H9 (cell line): Measurements from ENCODE around the gene RCOR2. TPM values are rescaled to one million over a fixed set of nuclear protein-coding genes. Genes with fewer than 3 reads are reported as not detected.

Experiments
- DNase-seq: peaks from one replicate; pipeline ENCODE4 v3.0.0-alpha.2; 2017
- H2AFZ ChIP-seq: one replicate; pipeline ENCODE4 v1.6.1; 2013; ENCODE audit warnings: mild to moderate bottlenecking, low read length, control low read depth, moderate library complexity
- H2AK5ac ChIP-seq: 2 replicates; pipeline ENCODE4 v1.6.1; 2013; ENCODE audit warnings: low read length, control low read depth, mixed read lengths; ENCODE audit not compliant: insufficient read length
- H2BK120ac ChIP-seq: one replicate; pipeline ENCODE4 v1.6.1; 2013; ENCODE audit warnings: low read depth, mild to moderate bottlenecking, low read length, control low read depth, inconsistent platforms; ENCODE audit not compliant: poor library complexity, severe bottlenecking
- H2BK12ac ChIP-seq: 2 replicates; pipeline ENCODE4 v1.6.1; 2013; ENCODE audit warnings: low read length, control low read depth, mixed read lengths, low read depth; ENCODE audit not compliant: insufficient read length
- H2BK15ac ChIP-seq: 2 replicates; pipeline ENCODE4 v1.6.1; 2013; ENCODE audit warnings: low read depth, low read length, control low read depth
- H2BK20ac ChIP-seq: one replicate; pipeline ENCODE4 v1.6.1; 2013; ENCODE audit warnings: low read depth, mild to moderate bottlenecking, low read length, control low read depth, inconsistent platforms; ENCODE audit not compliant: poor library complexity, severe bottlenecking
- H2BK5ac ChIP-seq: 2 replicates; pipeline ENCODE4 v1.6.1; 2013; ENCODE audit warnings: low read length, control low read depth, mixed read lengths; ENCODE audit not compliant: insufficient read length
- H3K14ac ChIP-seq: 2 replicates; pipeline ENCODE4 v1.6.1; 2013; ENCODE audit warnings: low read length, control low read depth; ENCODE audit not compliant: insufficient read depth
- H3K18ac ChIP-seq: 2 replicates; pipeline ENCODE4 v1.6.1; 2013; ENCODE audit warnings: low read depth, mild to moderate bottlenecking, mixed read lengths, low read length, control low read depth; ENCODE audit not compliant: insufficient read length
- H3K23ac ChIP-seq: 2 replicates; pipeline ENCODE4 v1.6.1; 2013; ENCODE audit warnings: low read length, control low read depth, mixed read lengths, low read depth; ENCODE audit not compliant: insufficient read length
- H3K23me2 ChIP-seq: 2 replicates; pipeline ENCODE4 v1.6.1; 2013; ENCODE audit warnings: low read depth, mild to moderate bottlenecking, mixed read lengths, low read length, control low read depth; ENCODE audit not compliant: insufficient read length, poor library complexity, severe bottlenecking
- H3K27ac ChIP-seq: 2 replicates; pipeline ENCODE4 v1.5.1; 2013; ENCODE audit warnings: low read length, control low read depth, mixed read lengths, low read depth; ENCODE audit not compliant: insufficient read length
- H3K27me3 ChIP-seq: 2 replicates; pipeline ENCODE4 v1.6.1; 2013; ENCODE audit warnings: low read length, control low read depth, inconsistent platforms; ENCODE audit not compliant: insufficient read depth
- H3K4ac ChIP-seq: 2 replicates; pipeline ENCODE4 v1.6.1; 2013; ENCODE audit warnings: low read depth, mild to moderate bottlenecking, control low read depth, inconsistent platforms, low read length, moderate library complexity
- H3K4me1 ChIP-seq: 2 replicates; pipeline ENCODE4 v1.6.1; 2013; ENCODE audit warnings: low read length, control low read depth, inconsistent platforms; ENCODE audit not compliant: insufficient read depth
- H3K4me2 ChIP-seq: 2 replicates; pipeline ENCODE4 v1.6.1; 2013; ENCODE audit warnings: low read length, control low read depth, mixed read lengths; ENCODE audit not compliant: insufficient read length, insufficient read depth
- H3K56ac ChIP-seq: 2 replicates; pipeline ENCODE4 v1.6.1; 2013; ENCODE audit warnings: low read depth, mild to moderate bottlenecking, mixed read lengths, low read length, control low read depth; ENCODE audit not compliant: insufficient read length
- H3K79me1 ChIP-seq: 2 replicates; pipeline ENCODE4 v1.6.1; 2013; ENCODE audit warnings: low read depth, mild to moderate bottlenecking, moderate library complexity, low read length, control low read depth, inconsistent platforms; ENCODE audit not compliant: insufficient read depth, poor library complexity, severe bottlenecking
- H3K79me2 ChIP-seq: 2 replicates; pipeline ENCODE4 v1.6.1; 2013; ENCODE audit warnings: low read length, control low read depth, inconsistent platforms; ENCODE audit not compliant: insufficient read depth
- H3K9ac ChIP-seq: 2 replicates; pipeline ENCODE4 v1.6.1; 2013; ENCODE audit warnings: low read length, control low read depth, mixed read lengths; ENCODE audit not compliant: insufficient read length; ENCODE audit errors: extremely low read depth
- H3K9me3 ChIP-seq: one replicate; pipeline ENCODE4 v1.6.1; 2013; ENCODE audit warnings: low read depth, low read length, inconsistent platforms; ENCODE audit not compliant: control insufficient read depth
- H3T11ph ChIP-seq: one replicate; pipeline ENCODE4 v1.6.1; 2013; ENCODE audit warnings: mild to moderate bottlenecking, low read length, control low read depth, inconsistent platforms
- H4K20me1 ChIP-seq: one replicate; pipeline ENCODE4 v1.6.1; 2013; ENCODE audit not compliant: control insufficient read depth, insufficient read length, insufficient read depth
- H4K5ac ChIP-seq: 2 replicates; pipeline ENCODE4 v1.6.1; 2013; ENCODE audit warnings: low read depth, mild to moderate bottlenecking, mixed read lengths, low read length, control low read depth; ENCODE audit not compliant: insufficient read length
- H4K8ac ChIP-seq: replicated peaks from 2 replicates; pipeline ENCODE4 v1.6.1; 2013; ENCODE audit warnings: low read length, control low read depth, mixed read lengths, low read depth; ENCODE audit not compliant: insufficient read length
- H4K91ac ChIP-seq: 2 replicates; pipeline ENCODE4 v1.6.1; 2013; ENCODE audit warnings: low read depth, mild to moderate bottlenecking, moderate library complexity, mixed read lengths, low read length, control low read depth; ENCODE audit not compliant: insufficient read length
- H3K27ac Mint-ChIP-seq, 3 experiments: 2 replicates in 2 of 3; 3 replicates in 1 of 3; pipeline ENCODE4 v1.8.0; 2020 to 2021; ENCODE audit warnings: mixed read lengths in 3 of 3, mild to moderate bottlenecking in 1 of 3, moderate library complexity in 1 of 3
- H3K27me3 Mint-ChIP-seq: 2 replicates; pipeline ENCODE4 v1.8.0; 2021; ENCODE audit warnings: low read depth, mild to moderate bottlenecking, moderate library complexity, mixed read lengths
- H3K36me3 Mint-ChIP-seq, 3 experiments: 2 replicates in 2 of 3; 3 replicates in 1 of 3; pipeline ENCODE4 v1.8.0; 2020 to 2021; ENCODE audit warnings: low read depth in 3 of 3, mixed read lengths in 3 of 3; ENCODE audit not compliant: insufficient read depth in 1 of 3
- H3K4me1 Mint-ChIP-seq, 2 experiments: 2 replicates each; pipeline ENCODE4 v1.8.0; 2020; ENCODE audit warnings: mixed read lengths in 2 of 2
- H3K4me3 Mint-ChIP-seq, 2 experiments: 2 replicates in 1 of 2; 3 replicates in 1 of 2; pipeline ENCODE4 v1.8.0; 2020 to 2021; ENCODE audit warnings: mild to moderate bottlenecking in 2 of 2, mixed read lengths in 2 of 2, moderate library complexity in 1 of 2
- H3K9me3 Mint-ChIP-seq, 2 experiments: 2 replicates in 1 of 2; 3 replicates in 1 of 2; pipeline ENCODE4 v1.8.0; 2020; ENCODE audit warnings: mild to moderate bottlenecking in 2 of 2, mixed read lengths in 2 of 2, moderate library complexity in 1 of 2
- CTCF ChIP-seq: fragments of 200-600 bp; sonication (generic); conservative IDR thresholded peaks from 3 replicates; pipeline ENCODE4 v1.8.0; 2021; ENCODE audit warnings: antibody characterized with exemption, mild to moderate bottlenecking
- WGBS: extraction: QIAGEN DNeasy Blood & Tissue Kit; methylation state at CpG from one replicate; pipeline ENCODE4 v1.1.7; 2013; ENCODE audit warnings: missing lambda C conversion rate, low lambda C conversion rate, mixed read lengths; ENCODE audit not compliant: insufficient read length; ENCODE audit errors: extremely low coverage; 5-methylcytosine and 5-hydroxymethylcytosine counted together
- total RNA-seq: library from RNA; stranded (reverse); gene quantifications from 2 replicates; pipeline ENCODE4 v1.2.1, GENCODE V29; 2021

RCOR2 gene
- total RNA-seq, 1 experiment from 2014 or later, result 118 TPM

GRCh38 chr11:63939397-63939891, 22.5 kb upstream of the RCOR2 start:
- no peaks in the 10 kb centered on the region; a peak in 1 of 5 replicates for H3K9me3 Mint-ChIP-seq
- Histone ChIP-seq H4K5ac (no peak overlapping the region), H4K91ac (no peak overlapping the region), H2BK12ac (no peak overlapping the region), H2AK5ac (no peak overlapping the region), H3K4me1 (no peaks in the 10 kb centered on the region), H4K20me1 (no peaks in the 10 kb centered on the region), H3K27ac (no peak overlapping the region), H2BK120ac (no peak overlapping the region), H2BK5ac (no peak overlapping the region), H3K4me2 (peak overlapping the region; percentile 96), H3K27me3 (no peaks in the 10 kb centered on the region), H3K9ac (peak overlapping the region; percentile 76), H3K23ac (no peak overlapping the region), H2BK20ac (no peak overlapping the region), H2AFZ (no peak overlapping the region), H3K79me2 (peaks cover 7% of the 10 kb centered on the region; the same call in 1 of the 2 replicates), H3K14ac (no peak overlapping the region), H4K8ac (no peak overlapping the region), H3K56ac (no peak overlapping the region), H3T11ph (no peak overlapping the region), H3K23me2 (peaks cover 11% of the 10 kb centered on the region), H3K18ac (no peak overlapping the region), H3K79me1 (peaks cover 9% of the 10 kb centered on the region), H3K9me3 (no peaks in the 10 kb centered on the region), H3K4ac (no peak overlapping the region), H2BK15ac (no peak overlapping the region)
- H3K4me1 Mint-ChIP-seq, result peaks cover 18% of the 10 kb centered on the region in 2 experiments
- H3K27me3 Mint-ChIP-seq, result no peaks in the 10 kb centered on the region; the same call in 1 of the 2 replicates
- no peak for TF ChIP-seq CTCF
- H3K4me3 Mint-ChIP-seq, result peak overlapping the region; percentile 85 to 86
- peak; percentile 44 for DNase-seq
- H3K27ac Mint-ChIP-seq, result peak overlapping the region; percentile 41 to 92 (median 65); a peak in 4 of 7 replicates
- H3K36me3 Mint-ChIP-seq, result peaks cover 0 to 9% (median 5%) of the 10 kb centered on the region in 3 experiments; a peak in 5 of 7 replicates
- WGBS, result no CpG with 5 or more reads among the region's 26 CpGs
